Stomach smooth muscle (tissue), 2 donors: ENCODE data around the gene AREL1.

Experiments
- H3K27ac ChIP-seq: one replicate; pipeline ENCODE4 v1.7.0; 2013; ENCODE audit warnings: mild to moderate bottlenecking, low read length, inconsistent platforms
- H3K27me3 ChIP-seq, 2 donors: one replicate each; pipeline ENCODE4 v1.7.0; 2013; ENCODE audit warnings: low read length in 2 of 2; ENCODE audit not compliant: insufficient read depth in 2 of 2, control insufficient read depth in 1 of 2
- H3K36me3 ChIP-seq, 2 donors: one replicate each; pipeline ENCODE4 v1.7.0; 2013; ENCODE audit warnings: low read length in 2 of 2; ENCODE audit not compliant: control insufficient read depth in 2 of 2, insufficient read depth in 2 of 2
- H3K4me1 ChIP-seq: one replicate; pipeline ENCODE4 v1.7.0; 2013; ENCODE audit warnings: low read length; ENCODE audit not compliant: control insufficient read depth, insufficient read depth
- H3K4me3 ChIP-seq, 2 donors: one replicate each; pipeline ENCODE4 v1.7.0; 2013; ENCODE audit warnings: low read length in 2 of 2
- H3K9ac ChIP-seq, 2 donors: one replicate each; pipeline ENCODE4 v1.7.0; 2013; ENCODE audit warnings: low read length in 2 of 2, mild to moderate bottlenecking in 1 of 2
- H3K9me3 ChIP-seq, 2 donors: one replicate each; pipeline ENCODE4 v1.7.0; 2013; ENCODE audit warnings: low read length in 2 of 2; ENCODE audit not compliant: control insufficient read depth in 2 of 2
- donor health status: healthy.
- donor health status: Pancreatic carcinoma.

AREL1 gene

DNA sequence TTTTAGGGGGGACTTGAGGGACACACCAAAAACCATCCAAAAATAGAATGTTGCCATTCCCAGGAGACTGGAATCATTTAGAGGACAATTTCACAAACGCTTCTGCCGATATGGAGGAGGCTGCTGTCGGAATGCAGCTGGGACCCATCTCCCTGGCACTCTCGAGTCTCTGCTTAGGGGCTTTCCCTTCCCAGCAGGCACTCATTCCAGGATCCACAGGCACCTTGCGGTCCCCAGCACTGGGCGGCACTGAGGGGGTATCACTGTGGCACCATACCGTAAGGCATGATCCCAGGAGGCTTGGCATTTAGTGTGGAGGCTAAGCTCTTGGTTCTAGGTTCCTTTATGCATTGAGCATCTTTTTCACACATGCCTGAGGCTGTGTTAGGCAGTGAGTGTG is 64.3 kb downstream of the AREL1 start:
- Histone ChIP-seq H3K4me3 (no peak overlapping the region), H3K27me3 (peaks cover 0 to 11% of the 10 kb centered on the region in 2 donors), H3K27ac (no peak overlapping the region), H3K36me3 (no peaks in the 10 kb centered on the region), H3K9me3 (no peaks in the 10 kb centered on the region), H3K4me1 (peaks cover 8% of the 10 kb centered on the region), H3K9ac (no peak overlapping the region)

DNA sequence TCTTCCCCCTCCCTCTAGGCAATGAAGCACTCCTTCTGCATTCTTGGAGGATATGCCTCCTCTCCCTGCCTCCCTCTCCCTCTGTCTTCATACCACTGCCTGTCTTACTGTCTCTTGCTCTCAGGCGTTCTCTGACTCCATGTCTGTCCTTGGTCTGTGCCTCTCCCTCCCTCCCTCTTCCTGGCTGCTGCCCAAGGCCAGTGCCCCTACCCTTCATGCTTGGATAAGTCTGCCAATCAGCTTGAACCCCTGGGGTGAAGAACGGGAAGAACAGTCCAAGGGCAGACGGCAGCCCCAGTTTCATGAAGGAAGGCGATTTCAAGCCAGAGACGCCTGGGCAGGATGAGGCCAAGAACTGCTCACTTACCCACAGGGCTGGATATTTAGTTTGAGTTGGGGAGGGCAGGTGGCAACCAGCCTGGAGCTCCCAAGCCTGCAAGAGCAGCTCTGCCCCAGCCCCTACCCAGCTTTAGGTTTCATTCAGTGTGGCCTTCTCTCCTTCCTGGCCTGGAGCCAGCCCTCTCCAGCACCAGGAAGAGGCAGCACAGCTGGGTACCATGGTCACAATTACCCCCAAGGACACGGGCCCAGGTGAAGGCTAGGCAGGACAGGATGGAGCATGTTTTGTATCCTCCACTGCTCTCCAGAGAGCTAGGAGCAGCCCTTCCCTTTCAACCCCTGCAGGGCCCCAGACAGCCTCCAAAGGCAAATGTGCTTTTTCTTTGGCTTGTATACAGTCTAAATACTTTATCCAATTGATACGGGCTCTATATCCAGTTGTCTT is 65.0 kb downstream of the AREL1 start:
- Histone ChIP-seq H3K36me3 (no peaks in the 10 kb centered on the region), H3K9me3 (no peaks in the 10 kb centered on the region), H3K27ac (no peak overlapping the region), H3K27me3 (peaks cover 0 to 11% of the 10 kb centered on the region in 2 donors), H3K4me1 (peaks cover 8% of the 10 kb centered on the region), H3K4me3 (no peak overlapping the region), H3K9ac (no peak overlapping the region)

DNA sequence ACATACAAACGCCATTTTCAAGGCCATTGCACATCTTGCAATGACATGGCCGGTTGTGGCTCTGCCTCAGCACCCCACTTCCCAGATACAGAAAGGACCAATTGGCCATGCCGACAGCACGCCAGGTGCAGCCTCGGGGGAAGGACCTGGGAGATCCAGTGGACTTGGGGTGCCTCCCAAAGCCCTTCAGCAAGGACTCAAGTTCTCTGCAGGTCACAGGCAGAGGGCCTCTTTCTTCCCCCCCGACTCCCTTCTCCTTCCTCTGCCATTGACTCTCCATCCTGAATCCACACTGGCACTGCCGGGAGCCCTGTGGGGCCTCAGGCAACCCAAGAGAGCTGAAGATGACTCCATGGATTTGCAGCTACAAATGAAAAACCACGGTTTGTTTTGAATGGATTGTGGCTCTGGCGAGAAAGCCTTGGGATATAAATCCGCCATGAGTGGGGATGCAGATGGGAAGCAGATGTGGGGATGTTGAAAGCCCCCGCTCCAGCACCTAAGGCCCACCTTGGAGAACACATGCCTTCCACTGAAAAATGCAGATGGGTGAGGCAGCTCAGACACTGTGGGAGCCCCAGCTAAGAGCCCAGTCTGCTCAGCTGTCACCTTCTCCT is 65.7 kb downstream of the AREL1 start:
- Histone ChIP-seq H3K27me3 (peaks cover 0 to 13% of the 10 kb centered on the region in 2 donors), H3K9ac (no peak overlapping the region), H3K9me3 (no peaks in the 10 kb centered on the region), H3K27ac (no peak overlapping the region), H3K4me3 (no peak overlapping the region), H3K36me3 (no peaks in the 10 kb centered on the region), H3K4me1 (peaks cover 8% of the 10 kb centered on the region)

DNA sequence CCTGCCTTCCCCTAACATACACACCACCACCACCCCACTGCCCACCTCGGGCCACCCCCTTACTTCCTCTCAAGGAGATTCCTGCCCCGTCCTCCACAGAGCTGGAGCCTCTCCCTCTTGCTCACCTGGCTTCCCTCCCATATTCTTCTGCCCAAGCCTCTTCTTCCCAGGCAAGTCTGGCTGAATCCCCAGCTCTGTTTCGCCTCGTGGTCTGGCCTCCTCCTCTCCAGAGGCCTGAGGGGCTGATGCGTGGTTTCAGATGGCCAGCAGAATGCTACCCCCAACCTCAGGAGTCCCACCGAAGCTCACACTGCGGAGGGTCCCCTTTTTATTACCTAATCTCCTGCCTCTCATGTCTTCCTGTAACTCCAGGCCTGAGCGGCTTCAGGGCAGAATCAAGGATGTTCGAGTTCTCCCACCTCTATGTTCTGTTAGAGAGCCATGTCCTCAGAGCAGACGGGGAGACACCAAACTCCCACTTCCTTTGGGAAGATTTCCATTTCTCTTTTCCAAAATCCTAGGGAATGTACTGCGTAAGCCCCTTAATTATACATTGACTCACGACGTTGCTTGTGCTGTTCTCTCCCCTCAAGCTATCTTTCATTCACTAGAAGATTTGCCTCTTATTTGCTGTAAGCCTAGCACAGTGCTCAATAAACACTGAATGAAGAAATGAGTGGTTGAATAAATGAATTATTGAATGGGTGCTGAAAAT is 67.0 kb downstream of the AREL1 start:
- no peak overlapping the region for H3K4me3 ChIP-seq

DNA sequence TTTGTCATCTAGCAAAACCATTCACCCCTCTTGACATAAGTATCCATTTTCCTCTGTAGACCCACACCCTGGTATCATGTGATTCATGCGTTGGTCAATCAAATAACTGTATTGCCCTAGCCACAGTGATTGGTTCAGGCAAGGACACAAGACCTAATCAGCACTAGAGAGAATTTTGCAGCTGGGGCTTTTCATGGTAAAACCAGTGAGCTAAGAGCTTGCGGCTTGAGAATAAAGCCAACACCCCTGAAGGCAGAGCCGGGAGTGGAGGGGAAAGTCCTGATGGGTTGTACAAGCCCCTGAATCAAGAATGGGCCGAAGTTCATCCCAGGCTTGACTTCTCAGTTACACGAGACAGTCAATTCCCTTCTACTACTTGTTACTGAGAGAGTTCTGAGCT is 67.6 kb downstream of the AREL1 start:
- H3K9ac ChIP-seq: no peak overlapping the region
- no peak overlapping the region for H3K27ac ChIP-seq
- no peaks in the 10 kb centered on the region for H3K9me3 ChIP-seq
- peaks cover 8 to 19% of the 10 kb centered on the region in 2 donors for H3K27me3 ChIP-seq
- H3K36me3 ChIP-seq: no peaks in the 10 kb centered on the region
- peaks cover 8% of the 10 kb centered on the region for H3K4me1 ChIP-seq
- H3K4me3 ChIP-seq: no peak overlapping the region

More for the DNA sequence above, 67.0 kb downstream of the AREL1 start:
- no peaks in the 10 kb centered on the region for H3K36me3 ChIP-seq
- H3K4me1 ChIP-seq: peaks cover 8% of the 10 kb centered on the region
- H3K27ac ChIP-seq: no peak overlapping the region
- peaks cover under 1 to 17% of the 10 kb centered on the region in 2 donors for H3K27me3 ChIP-seq
- no peaks in the 10 kb centered on the region for H3K9me3 ChIP-seq
- H3K9ac ChIP-seq: no peak overlapping the region

DNA sequence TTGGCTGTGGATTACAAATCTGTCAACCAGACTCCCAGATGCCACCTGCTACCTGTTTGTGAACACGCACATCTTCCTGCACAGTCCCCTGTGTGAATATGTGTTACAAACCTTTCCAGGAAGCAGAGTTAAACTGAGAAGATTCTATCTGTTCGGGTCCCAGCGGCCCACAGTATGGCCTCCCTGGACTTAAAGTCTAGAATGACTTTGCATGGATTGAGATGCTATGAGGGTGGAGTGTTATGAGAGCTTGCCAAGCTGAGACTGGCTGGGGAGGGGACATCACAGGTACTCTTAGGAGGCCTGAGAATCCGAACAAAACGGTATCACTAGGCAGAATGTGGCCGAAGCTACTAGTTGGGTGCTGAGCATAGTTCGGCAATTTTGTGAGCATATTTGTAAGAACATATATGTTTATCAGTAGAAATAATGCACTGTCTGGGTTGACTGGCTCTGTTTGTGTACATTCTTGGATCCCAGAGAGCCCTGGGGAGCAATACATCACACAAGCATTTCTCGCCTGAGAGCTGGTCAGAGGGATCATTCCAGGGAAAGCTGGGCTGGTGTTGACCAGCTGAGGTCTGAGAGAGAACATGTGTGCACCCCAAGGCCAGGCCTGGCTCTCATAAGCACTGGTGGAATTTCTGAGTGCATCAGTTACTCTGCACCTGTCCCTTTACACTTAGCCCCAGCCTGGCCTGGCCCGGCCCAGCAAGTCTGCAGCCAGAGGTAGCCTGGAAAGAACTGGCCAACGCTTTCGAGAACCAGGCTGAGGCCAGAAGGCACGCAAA is 71.1 kb downstream of the AREL1 start:
- Histone ChIP-seq H3K4me1 (peaks cover 2% of the 10 kb centered on the region), H3K4me3 (no peak overlapping the region), H3K27ac (no peak overlapping the region), H3K27me3 (peaks cover 8 to 21% of the 10 kb centered on the region in 2 donors), H3K9ac (no peak overlapping the region), H3K9me3 (no peaks in the 10 kb centered on the region), H3K36me3 (no peaks in the 10 kb centered on the region)

DNA sequence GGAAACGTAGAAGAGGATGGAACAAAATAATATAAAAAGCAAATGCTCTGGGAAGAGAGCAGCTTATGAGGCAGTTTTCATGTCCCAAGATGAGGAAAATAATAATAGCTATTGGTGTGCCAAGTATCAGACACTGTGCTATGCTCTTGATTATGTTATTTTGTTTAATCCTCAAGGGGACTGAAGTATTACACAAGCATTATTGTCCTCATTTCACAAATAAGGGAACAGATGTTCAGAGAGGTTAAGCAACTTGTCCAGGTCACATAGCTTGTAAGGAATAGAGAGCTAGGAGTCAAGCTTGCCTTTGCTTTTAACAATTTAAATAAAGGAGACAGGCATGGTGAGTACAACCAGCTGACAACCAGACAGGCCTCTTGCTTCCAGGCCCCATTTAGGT is 73.9 kb downstream of the AREL1 start:
- H3K27ac ChIP-seq: no peak overlapping the region
- H3K4me1 ChIP-seq: peaks cover 2% of the 10 kb centered on the region
- peaks cover 8 to 17% of the 10 kb centered on the region in 2 donors for H3K27me3 ChIP-seq
- H3K4me3 ChIP-seq: no peak overlapping the region
- H3K9ac ChIP-seq: no peak overlapping the region
- H3K36me3 ChIP-seq: no peaks in the 10 kb centered on the region
- H3K9me3 ChIP-seq: no peaks in the 10 kb centered on the region

DNA sequence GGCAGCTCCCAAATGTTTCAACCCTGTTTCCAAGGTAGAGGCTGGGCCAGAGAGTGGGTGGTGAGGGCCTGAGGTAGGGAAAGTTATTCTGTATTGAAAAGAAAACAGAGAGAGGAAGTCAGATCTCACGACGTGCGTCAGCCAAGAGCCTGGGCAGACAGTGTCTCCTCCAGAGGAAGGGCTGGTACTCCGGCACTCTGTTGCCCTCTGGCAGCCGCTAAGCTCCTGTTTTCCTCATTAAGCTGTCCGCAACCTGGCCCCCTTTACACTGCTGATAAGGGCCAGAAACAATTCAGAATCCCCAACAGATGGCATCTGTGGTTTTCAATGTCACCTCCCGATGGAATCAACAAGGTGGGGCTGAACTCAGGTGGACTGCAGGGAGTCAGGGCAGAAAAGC is 74.8 kb downstream of the AREL1 start:
- Histone ChIP-seq H3K9ac (no peak overlapping the region), H3K36me3 (no peaks in the 10 kb centered on the region), H3K4me1 (peaks cover 2% of the 10 kb centered on the region), H3K4me3 (no peak overlapping the region), H3K9me3 (no peaks in the 10 kb centered on the region), H3K27me3 (peaks cover 8 to 17% of the 10 kb centered on the region in 2 donors), H3K27ac (no peak overlapping the region)

DNA sequence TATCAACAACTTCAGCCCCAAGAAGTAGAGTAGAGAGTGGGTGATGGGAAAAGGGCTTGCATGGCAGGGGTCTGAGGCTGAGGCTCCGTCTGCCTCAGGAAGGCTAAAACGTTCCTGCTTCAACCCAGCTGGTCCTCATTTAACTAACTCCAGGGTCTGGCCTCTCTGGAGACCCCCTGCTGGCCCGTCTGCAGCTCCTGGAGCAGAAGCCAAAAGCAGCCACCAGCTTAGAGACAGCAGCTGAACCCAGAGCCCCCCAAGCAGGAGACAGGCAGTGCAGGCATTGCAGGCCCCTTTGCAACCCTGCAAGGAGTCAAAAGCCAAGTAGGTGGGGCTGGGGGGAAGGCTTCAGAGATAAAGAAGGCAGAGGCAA is 75.7 kb downstream of the AREL1 start:
- no peak overlapping the region for H3K4me3 ChIP-seq
- H3K27me3 ChIP-seq: peaks cover 8 to 15% of the 10 kb centered on the region in 2 donors
- H3K27ac ChIP-seq: no peak overlapping the region
- H3K9me3 ChIP-seq: no peaks in the 10 kb centered on the region
- H3K4me1 ChIP-seq: peaks cover 2% of the 10 kb centered on the region
- no peaks in the 10 kb centered on the region for H3K36me3 ChIP-seq
- H3K9ac ChIP-seq: no peak overlapping the region

DNA sequence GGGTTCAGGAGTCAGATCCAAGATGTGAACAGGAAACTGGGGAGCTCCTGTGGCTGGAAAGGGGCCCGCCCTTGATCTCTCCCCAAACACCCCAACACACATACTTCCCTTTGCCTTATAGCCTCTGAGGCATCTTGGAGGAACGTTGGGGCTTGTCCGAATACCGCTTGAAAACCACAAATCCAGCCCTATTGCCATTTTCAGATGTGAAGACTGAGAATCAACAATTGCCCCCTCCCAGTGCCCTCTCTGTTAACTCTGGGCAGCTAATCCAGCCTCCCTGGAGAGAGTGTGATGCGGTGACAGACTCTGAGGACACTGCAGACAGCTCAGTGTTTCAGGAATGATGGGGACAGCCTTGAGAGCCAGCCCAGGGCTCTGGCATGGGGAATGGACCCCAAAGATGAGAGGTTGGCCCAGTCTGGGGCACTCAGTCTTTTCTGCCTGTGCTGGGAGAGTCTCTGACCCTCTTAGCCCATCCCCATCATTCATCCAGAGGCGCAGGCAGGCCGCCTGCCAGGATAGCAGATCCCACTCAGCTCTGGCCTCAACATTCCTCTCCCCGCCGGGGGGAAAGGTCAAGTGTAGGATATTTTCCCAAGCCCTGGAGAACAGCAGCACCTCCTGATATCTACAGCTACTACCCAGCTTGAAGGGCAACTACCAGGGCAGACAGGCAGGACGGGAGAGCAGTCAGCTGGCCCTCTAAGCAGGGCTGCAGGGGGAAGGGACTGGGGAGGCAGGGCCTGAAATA is 76.3 kb downstream of the AREL1 start:
- no peaks in the 10 kb centered on the region for H3K9me3 ChIP-seq
- no peak overlapping the region for H3K27ac ChIP-seq
- H3K36me3 ChIP-seq: no peaks in the 10 kb centered on the region
- peaks cover 8 to 11% of the 10 kb centered on the region in 2 donors for H3K27me3 ChIP-seq
- no peak overlapping the region for H3K4me3 ChIP-seq
- no peak overlapping the region for H3K9ac ChIP-seq
- peaks cover 2% of the 10 kb centered on the region for H3K4me1 ChIP-seq
